GM23338 (cell line): Measurements from ENCODE around the gene RRP7A. TPM values are rescaled to one million over a fixed set of nuclear protein-coding genes. Genes with fewer than 3 reads are reported as not detected.
"Not testable (repeated sequence)": the region's sequence is repeated elsewhere in the genome, so short reads cannot be mapped to it uniquely, and the experiment has no call there.

Source experiments
- ATAC-seq: fragments of 200-7000 bp; cut with Tn5 transposase; 3 replicates; pipeline ENCODE4 v1.9.1; 2020
- DNase-seq: peaks from one replicate; pipeline ENCODE4 v3.0.0-alpha.2; 2015; ENCODE audit warnings: low spot score
- H2AFZ ChIP-seq: fragments of 200-600 bp; sonication (generic); 2 replicates; pipeline ENCODE4 v1.8.0; 2016; ENCODE audit warnings: antibody characterized with exemption, mild to moderate bottlenecking, moderate library complexity
- H3F3A ChIP-seq: fragments of 200-600 bp; sonication (generic); replicated peaks from 2 replicates; pipeline ENCODE4 v1.8.0; 2017; ENCODE audit warnings: antibody characterized with exemption, mixed run types, low read depth
- H3K27ac ChIP-seq: fragments of 200-600 bp; sonication (generic); 2 replicates; pipeline ENCODE4 v1.6.1; 2016; ENCODE audit warnings: low read depth
- H3K27me3 ChIP-seq: fragments of 200-600 bp; sonication (generic); 2 replicates; pipeline ENCODE4 v1.8.0; 2016; ENCODE audit warnings: mild to moderate bottlenecking, mixed run types, moderate library complexity; ENCODE audit not compliant: insufficient read depth
- H3K36me3 ChIP-seq: fragments of 200-600 bp; sonication (generic); 2 replicates; pipeline ENCODE4 v1.8.0; 2016; ENCODE audit warnings: mild to moderate bottlenecking; ENCODE audit not compliant: insufficient read depth
- H3K4me1 ChIP-seq: fragments of 200-600 bp; sonication (generic); 2 replicates; pipeline ENCODE4 v1.8.0; 2016; ENCODE audit warnings: mild to moderate bottlenecking, moderate library complexity; ENCODE audit not compliant: insufficient read depth
- H3K4me2 ChIP-seq: fragments of 200-600 bp; sonication (generic); 2 replicates; pipeline ENCODE4 v1.7.1; 2017; ENCODE audit warnings: mixed run types
- H3K4me3 ChIP-seq: fragments of 200-600 bp; sonication (generic); 2 replicates; pipeline ENCODE4 v1.6.1; 2016; ENCODE audit warnings: mixed run types
- H3K79me2 ChIP-seq: fragments of 200-600 bp; sonication (generic); replicated peaks from 2 replicates; pipeline ENCODE4 v1.8.0; 2017; ENCODE audit warnings: mild to moderate bottlenecking; ENCODE audit not compliant: insufficient read depth
- H3K9me2 ChIP-seq: fragments of 200-600 bp; sonication (generic); 2 replicates; pipeline ENCODE4 v1.8.0; 2017; ENCODE audit not compliant: insufficient read depth
- H4K20me1 ChIP-seq: fragments of 200-600 bp; sonication (generic); replicated peaks from 2 replicates; pipeline ENCODE4 v1.8.0; 2017; ENCODE audit warnings: mild to moderate bottlenecking; ENCODE audit not compliant: insufficient read depth
- H3K27ac Mint-ChIP-seq: 2 replicates; pipeline ENCODE4 v1.8.0; 2020; ENCODE audit warnings: inconsistent platforms, mild to moderate bottlenecking, moderate library complexity, mixed read lengths
- H3K27me3 Mint-ChIP-seq: 3 replicates; pipeline ENCODE4 v1.8.0; 2022; ENCODE audit warnings: low read depth, mild to moderate bottlenecking, moderate library complexity, mixed read lengths, inconsistent platforms; ENCODE audit not compliant: insufficient read depth, poor library complexity
- H3K36me3 Mint-ChIP-seq: 3 replicates; pipeline ENCODE4 v1.8.0; 2021; ENCODE audit warnings: low read depth, mild to moderate bottlenecking, inconsistent platforms, moderate library complexity, mixed read lengths
- H3K4me1 Mint-ChIP-seq: 3 replicates; pipeline ENCODE4 v1.8.0; 2020; ENCODE audit warnings: mild to moderate bottlenecking, inconsistent platforms, mixed read lengths
- H3K4me3 Mint-ChIP-seq: 3 replicates; pipeline ENCODE4 v1.8.0; 2021; ENCODE audit warnings: moderate library complexity, mild to moderate bottlenecking, inconsistent platforms, mixed read lengths
- H3K9me3 Mint-ChIP-seq: 3 replicates; pipeline ENCODE4 v1.8.0; 2020; ENCODE audit warnings: moderate library complexity, mild to moderate bottlenecking, inconsistent platforms, mixed read lengths
- CTCF ChIP-seq, 2 experiments: fragments of 200-600 bp in 1 of 2; sonication (generic) in 1 of 2; conservative IDR thresholded peaks; 2 replicates each; pipeline versions ENCODE4 v1.5.1 to v1.6.1; 2016 to 2017; ENCODE audit warnings: antibody characterized with exemption in 2 of 2, low read depth in 2 of 2, mild to moderate bottlenecking in 2 of 2, moderate library complexity in 1 of 2
- ETS1 ChIP-seq: IDR thresholded peaks from 2 replicates; pipeline ENCODE4 v1.6.1; 2016; ENCODE audit warnings: antibody characterized with exemption
- EZH2phosphoT487 ChIP-seq: fragments of 200-600 bp; sonication (generic); IDR thresholded peaks from one replicate; pipeline ENCODE4 v1.8.1; 2018; ENCODE audit warnings: antibody characterized with exemption; ENCODE audit not compliant: unreplicated experiment
- JUNB ChIP-seq: IDR thresholded peaks from one replicate; pipeline ENCODE4 v1.6.1; 2016; ENCODE audit warnings: antibody characterized with exemption; ENCODE audit not compliant: unreplicated experiment
- POLR2AphosphoS5 ChIP-seq: IDR thresholded peaks from 2 replicates; pipeline ENCODE4 v1.6.1; 2016; ENCODE audit warnings: antibody characterized with exemption, low read depth
- REST ChIP-seq: IDR thresholded peaks from one replicate; pipeline ENCODE4 v1.6.1; 2018; ENCODE audit warnings: antibody characterized with exemption; ENCODE audit not compliant: unreplicated experiment
- STAT1 ChIP-seq: IDR thresholded peaks from one replicate; pipeline ENCODE4 v1.6.1; 2016; ENCODE audit warnings: antibody characterized with exemption; ENCODE audit not compliant: unreplicated experiment
- ZNF114 ChIP-seq: fragments of 250-450 bp; sonication (Bioruptor Pico); IDR thresholded peaks from 2 replicates; pipeline ENCODE4 v1.5.0; 2020; ENCODE audit warnings: mild to moderate bottlenecking, moderate library complexity
- ZNF331 ChIP-seq: fragments of 250-450 bp; sonication (Bioruptor Pico); IDR thresholded peaks from 2 replicates; pipeline ENCODE4 v1.5.0; 2020; ENCODE audit warnings: low read depth, mild to moderate bottlenecking, moderate library complexity
- ZNF462 ChIP-seq: fragments of 250-450 bp; sonication (Bioruptor Pico); IDR thresholded peaks from 2 replicates; pipeline ENCODE4 v1.5.0; 2020; ENCODE audit warnings: mild to moderate bottlenecking, moderate library complexity
- polyA plus RNA-seq: library from polyadenylated mRNA; unstranded; fragments of >200 nt; fragmentation: Nextera tagmentation; extraction: Ambion mirVana; gene quantifications from 2 replicates; pipeline ENCODE4 v1.2.1, GENCODE V29; 2016
- total RNA-seq: library from RNA; depleted of rRNA; stranded (reverse); fragments of >200 nt; shearing (Covaris generic); gene quantifications from 2 replicates; pipeline ENCODE4 v1.2.3, GENCODE V29; 2014

RRP7A gene
- total and polyA plus RNA-seq, 2 experiments from 2014 or later = 48.1 to 59.2 TPM

GRCh38 chr22:42548126-42548525 is 28.5 kb upstream of the RRP7A start:
- H3K4me1 Mint-ChIP-seq, H3K27me3 ChIP-seq, H3K4me2 ChIP-seq, H4K20me1 ChIP-seq, H3K4me3 ChIP-seq, H3K9me2 ChIP-seq, H3K27ac Mint-ChIP-seq, H3K4me3 Mint-ChIP-seq, DNase-seq, ATAC-seq, H3K79me2 ChIP-seq, H3K36me3 ChIP-seq: not testable (repeated sequence)
- Mint-ChIP-seq H3K36me3 (peaks cover 12% of the 10 kb centered on the region; the same call in 2 of the 3 replicates), H3K27me3 (peaks cover 29% of the 10 kb centered on the region), H3K9me3 (peaks cover 17% of the 10 kb centered on the region)
- H3K27ac ChIP-seq = peak overlapping the region; percentile 18; the same call in 1 of the 2 replicates
- peaks cover 18% of the 10 kb centered on the region for H3K4me1 ChIP-seq
- H3F3A ChIP-seq = peaks cover 24% of the 10 kb centered on the region
- peak overlapping the region; percentile 95; the same call in 1 of the 2 replicates for H2AFZ ChIP-seq

- Mint-ChIP-seq H3K4me3 (no peak overlapping the region), H3K27me3 (peaks cover 26% of the 10 kb centered on the region), H3K4me1 (peaks cover 9% of the 10 kb centered on the region), H3K27ac (no peak overlapping the region), H3K36me3 (peaks cover 12% of the 10 kb centered on the region; the same call in 2 of the 3 replicates), H3K9me3 (peaks cover 17% of the 10 kb centered on the region)
- Histone ChIP-seq H3K9me2 (no peaks in the 10 kb centered on the region), H3K27me3 (peaks cover 4% of the 10 kb centered on the region; the same call in 1 of the 2 replicates), H3K4me2 (no peak overlapping the region), H3K79me2 (no peaks in the 10 kb centered on the region), H3F3A (peaks cover 18% of the 10 kb centered on the region), H3K27ac (no peak overlapping the region), H3K4me1 (peaks cover 14% of the 10 kb centered on the region), H3K4me3 (no peak overlapping the region), H2AFZ (no peak overlapping the region), H3K36me3 (no peaks in the 10 kb centered on the region; the same call in 1 of the 2 replicates), H4K20me1 (no peaks in the 10 kb centered on the region)
- no peak for DNase-seq
- no peak for ATAC-seq
- no peak for TF ChIP-seq JUNB
- no peak for TF ChIP-seq REST
- TF ChIP-seq ZNF331 (CRISPR knock-in tag) = no peak
- no peak for TF ChIP-seq CTCF (conservative IDR thresholded peaks at IDR 0.05; ENCODE audit: low read depth in 2 of 2)
- TF ChIP-seq EZH2phosphoT487 = no peak
- no peak for TF ChIP-seq ZNF114
- TF ChIP-seq POLR2AphosphoS5 = no peak
- TF ChIP-seq ZNF462 (CRISPR knock-in tag) = no peak
- no peak for TF ChIP-seq ETS1
- TF ChIP-seq STAT1 = no peak
These were observed 28.0 kb upstream of the RRP7A start for GRCh38 chr22:42547562-42547961.
